Endometrium (tissue), 2 donors: ENCODE data around the gene SCN8A.
"Not testable (repeated sequence)": the region's sequence is repeated elsewhere in the genome, so short reads cannot be mapped to it uniquely, and the experiment has no call there.

ENCODE experiments used
- FAIRE-seq: peaks from 2 replicates; lab custom pipeline; 2012; peaks lifted over from hg19 to GRCh38; lab: Jason Lieb, UNC
- donor health status: control.
- donor health status: control.

The SCN8A gene

DNA sequence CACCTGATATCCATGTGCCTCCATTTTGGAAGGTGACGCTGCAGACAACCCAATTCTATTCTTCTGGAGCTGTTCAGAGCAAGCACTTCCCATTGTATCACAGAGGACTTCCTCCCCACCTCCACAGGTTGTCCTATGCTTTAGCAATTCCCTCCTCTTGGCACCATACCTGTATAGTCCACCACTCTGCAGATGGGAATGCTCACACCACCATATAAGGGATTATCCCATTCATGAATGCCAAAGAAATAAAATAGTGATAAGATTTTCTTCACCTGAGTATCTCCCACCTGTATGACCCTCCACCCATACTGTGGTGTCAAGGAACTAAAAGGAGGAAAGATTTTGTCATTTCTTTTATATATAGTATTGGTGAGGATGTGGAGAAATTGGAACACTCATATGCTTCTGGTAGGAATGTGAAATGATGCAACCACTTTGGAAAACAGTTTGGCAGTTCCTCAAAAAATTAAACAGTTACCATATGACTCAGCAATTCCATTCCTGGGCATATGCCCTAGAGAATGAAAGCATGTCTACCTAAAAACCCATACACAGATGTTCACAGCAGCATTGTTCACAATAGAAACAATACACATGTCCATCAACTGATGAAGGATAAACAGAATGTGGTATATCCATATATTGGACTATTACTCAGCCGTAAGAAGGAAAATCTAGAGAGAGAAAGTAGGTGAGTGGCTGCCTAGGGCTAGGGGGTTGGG, 182.3 kb downstream of the SCN8A start:
- FAIRE-seq = no peak

DNA sequence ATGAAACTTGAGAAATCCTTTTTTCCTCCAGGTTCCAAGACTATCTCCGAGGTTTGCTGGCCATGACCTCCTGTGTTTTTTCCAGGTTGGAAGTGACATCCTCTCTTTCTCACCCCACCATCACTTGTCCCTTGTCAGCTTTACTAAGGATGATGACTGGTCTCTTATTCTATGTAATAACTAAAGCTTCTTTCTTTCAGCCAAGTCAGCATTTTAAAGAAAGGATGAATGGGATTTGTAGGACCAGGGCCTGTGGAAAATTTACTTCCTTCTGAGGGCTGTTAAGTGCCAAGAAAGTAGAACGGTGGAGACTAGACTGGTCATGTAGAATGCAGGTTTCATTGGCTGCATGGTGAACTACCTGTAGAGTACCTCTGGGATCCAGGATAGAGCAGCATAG, 183.9 kb downstream of the SCN8A start:
- no peak for FAIRE-seq

DNA sequence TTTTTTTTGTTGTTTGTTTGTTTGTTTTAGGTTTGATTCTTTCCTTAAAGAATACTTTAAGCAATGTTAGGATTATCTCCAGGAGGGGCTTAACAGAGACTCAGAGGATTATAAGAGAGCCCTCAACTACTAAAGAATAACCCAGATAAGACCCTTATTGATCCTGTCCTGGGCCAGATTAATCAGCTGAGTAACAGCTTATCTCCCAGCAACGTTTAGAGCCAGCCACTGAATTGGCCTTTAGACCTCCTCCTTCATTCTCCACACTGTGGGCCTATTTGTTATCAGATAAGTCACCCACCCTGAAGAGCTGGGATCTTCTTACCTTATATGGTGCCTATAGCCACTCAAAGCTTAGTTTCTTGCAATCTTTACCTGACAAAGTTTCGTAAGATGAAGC, 186.4 kb downstream of the SCN8A start:
- no peak for FAIRE-seq

DNA sequence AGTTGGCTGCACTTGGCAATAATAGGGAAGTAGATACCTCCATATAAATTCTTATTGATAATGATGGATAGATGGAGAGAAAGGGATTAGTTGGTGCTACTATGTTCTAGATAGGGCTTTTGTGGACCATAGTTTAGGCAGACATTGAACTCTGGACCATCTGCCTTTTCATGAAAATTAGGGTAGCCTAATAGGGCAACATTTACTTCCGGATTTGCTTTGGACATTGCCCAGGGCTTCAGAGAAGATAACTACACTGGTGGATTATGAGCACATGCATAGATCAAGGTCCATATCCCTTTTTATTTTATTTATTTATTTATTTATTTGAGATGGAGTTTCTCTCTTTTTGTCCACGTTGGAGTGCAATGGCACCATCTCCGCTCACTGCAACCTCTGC, 186.9 kb downstream of the SCN8A start:
- no peak for FAIRE-seq

DNA sequence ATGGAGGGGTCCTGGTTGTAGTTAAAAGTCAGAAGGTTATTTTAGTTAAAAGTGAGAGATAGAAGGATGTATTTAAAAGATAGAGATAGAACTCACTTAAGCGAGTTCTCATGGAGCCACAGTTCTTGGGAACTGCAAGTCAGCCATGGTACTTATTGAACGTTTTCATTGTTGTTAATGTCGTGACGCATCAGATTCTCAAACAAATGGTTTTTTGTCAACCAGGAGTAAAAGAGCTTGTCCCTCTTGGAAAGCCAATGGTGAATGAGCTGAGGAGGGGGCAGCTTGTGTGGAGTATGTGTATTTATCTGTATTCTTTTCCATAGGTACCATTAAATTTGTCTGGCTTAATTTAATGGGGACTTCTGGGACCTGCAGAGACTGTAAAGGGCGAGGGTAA, 188.8 kb downstream of the SCN8A start:
- no peak for FAIRE-seq

DNA sequence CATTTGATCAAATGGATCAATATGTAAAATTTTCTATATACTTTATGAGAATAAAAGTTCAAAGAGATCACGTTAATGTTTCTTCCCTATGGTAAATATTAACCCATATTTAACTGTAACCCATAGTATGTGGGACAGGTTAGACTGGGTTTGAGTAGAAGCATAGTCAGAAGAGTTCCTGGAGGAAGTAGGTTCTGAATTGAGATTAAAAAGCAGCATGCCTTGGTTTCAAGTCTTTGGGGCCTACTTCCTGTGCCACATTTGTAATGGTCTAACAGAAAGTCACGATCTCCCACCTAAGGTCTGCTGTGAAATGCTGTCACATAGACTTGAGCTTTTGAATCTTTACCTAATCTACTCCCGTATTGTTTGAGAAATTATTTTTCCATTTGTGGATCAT, 193.7 kb downstream of the SCN8A start:
- FAIRE-seq = no peak

DNA sequence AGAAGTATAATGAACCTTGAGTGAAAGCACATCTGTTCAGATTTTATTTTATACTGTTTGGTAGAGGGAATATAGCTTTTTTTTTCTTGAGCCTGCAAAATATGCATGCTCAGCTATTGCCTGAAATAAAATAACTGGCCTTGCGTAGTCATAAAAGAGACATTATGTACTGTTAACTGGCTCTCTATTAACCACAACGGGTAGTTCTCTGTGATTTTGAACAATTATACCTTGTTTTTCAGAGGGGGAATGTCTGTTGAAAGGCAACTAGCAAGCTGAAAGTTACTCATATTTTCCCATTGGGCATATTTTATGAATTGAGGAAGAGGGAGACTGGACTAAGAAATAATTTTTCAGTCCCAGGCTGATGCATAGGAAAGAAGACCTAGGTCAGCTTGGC, 194.9 kb downstream of the SCN8A start:
- FAIRE-seq = no peak

DNA sequence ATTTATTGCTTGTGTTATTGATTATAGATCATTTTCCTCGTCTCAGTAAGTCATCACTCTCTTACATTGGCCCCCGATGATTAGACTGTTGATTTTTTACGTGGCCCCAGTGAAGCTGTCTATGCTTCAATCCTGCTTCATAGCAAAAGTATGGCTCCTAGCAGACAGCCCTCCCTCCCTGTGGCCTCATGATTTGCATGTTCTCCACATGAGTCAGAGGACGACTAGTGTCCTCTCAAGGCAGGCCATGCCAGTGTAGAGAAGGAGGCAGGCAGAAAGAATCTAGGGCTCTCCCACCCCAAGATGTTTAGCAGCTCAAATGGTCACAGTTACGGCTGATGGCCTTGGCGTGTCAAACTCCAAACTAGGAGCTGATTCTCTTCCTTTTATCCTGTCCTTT, 197.8 kb downstream of the SCN8A start:
- no peak for FAIRE-seq

DNA sequence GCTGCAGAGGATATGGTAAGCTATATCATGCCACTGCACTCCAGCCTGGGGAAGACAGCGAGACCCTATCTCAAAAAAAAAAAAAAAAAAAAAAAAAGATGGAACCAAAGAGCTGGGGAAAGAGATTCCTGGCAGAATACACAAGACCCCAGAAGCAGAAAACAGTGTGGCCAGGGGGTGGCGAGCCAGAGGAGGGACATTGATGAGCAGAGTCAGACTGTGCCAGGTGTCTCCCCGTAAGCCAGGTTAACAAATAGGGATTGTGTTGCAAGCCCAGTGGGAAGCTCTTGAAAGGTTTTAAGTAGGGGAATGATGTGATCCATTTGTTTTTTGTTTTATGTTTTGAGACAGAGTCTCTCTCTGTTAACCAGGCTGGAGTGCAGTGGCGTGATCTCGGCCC, 201.4 kb downstream of the SCN8A start:
- no peak for FAIRE-seq

DNA sequence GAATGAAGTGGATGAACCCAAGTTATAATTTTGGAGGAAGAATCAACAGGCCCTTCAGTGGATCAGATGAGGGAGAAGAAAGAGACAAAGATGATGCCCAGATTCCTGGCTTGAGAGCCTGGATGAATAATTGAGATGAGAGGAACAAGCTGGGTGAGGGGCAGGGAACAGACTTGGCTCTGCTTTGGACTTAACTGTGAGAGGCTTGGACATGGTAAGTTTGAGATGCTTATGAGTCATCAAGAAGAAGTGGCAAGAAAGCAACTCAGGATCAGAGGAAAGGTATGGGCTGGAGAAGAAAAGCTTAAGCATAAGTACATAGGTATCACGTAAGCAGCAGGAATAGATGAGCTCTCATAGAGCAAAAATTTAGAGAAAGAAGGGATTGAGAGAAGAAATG, 202.2 kb downstream of the SCN8A start:
- FAIRE-seq = no peak

DNA sequence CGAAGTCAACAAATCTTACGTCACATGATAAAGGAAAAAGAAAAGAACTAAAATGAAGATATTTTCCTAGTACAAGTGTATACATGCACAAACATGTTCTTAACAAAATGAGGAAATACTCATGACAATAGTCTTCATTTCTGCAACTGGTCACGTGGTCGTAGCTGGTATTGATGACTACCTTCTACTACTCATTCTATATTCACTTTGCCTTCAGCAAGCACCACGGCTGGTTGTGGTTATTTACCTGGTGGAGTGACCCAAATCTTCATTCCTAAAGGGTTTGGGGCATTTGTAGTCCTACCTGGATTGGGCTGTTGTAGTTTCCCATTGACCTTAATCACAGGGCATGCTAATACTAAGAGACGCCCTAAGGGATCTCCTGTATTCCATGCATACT, 206.3 kb downstream of the SCN8A start:
- no peak for FAIRE-seq

DNA sequence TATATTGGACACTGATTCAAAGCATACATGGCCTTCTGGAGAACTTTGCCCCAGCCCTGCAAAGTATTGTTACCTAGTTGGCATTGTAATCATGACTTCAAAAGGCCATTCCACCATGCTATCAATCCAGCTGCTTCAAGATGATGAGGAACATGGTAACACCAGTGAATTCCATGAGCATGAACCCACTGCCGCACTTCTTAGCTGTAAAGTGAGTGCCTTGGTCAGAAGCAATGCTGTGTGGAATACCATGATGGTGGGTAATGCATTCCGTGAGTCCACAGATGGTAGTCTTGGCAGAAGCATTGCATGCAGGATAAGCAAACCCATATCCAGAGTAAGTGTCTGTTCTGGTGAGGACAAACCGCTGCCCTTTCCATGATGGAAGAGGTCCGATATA, 207.0 kb downstream of the SCN8A start:
- FAIRE-seq = not testable (repeated sequence)

DNA sequence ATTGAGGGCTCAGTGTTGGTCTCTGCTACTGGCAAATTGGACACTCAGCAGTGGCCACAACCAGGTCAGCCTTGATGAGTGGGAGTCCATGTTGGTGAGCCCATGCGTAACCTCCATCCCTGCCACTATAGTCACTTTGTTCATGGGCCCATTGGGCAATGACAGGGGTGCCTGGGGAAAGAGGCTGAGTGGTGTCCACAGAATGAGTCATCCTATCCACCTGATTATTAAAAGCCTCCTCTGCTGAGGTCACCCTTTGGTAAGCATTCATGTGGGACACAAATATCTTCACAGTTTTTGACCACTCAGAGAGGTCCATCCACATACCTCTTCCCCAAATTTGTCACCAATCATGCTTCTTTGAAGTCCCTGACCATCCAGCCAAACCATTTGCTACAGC, 207.5 kb downstream of the SCN8A start:
- FAIRE-seq = no peak

DNA sequence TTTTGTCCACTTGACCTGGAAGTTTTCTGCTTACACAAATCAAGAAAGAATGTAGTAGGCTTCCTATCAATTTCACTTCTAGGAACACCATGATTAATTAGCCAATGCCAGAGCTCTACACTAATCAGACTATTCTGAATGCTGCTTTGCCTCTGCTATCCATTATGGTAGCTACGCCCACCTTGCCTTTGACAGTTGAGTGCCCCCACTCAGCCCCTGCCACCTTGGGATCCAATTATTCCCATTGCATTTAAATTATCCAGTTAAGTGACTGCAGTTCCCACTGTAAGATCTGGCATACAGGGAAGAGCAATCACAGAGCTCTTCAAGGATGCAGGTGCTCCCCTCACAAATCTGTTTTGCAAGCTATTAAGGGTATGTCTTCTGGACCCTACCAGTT, 210.0 kb downstream of the SCN8A start:
- FAIRE-seq = no peak

DNA sequence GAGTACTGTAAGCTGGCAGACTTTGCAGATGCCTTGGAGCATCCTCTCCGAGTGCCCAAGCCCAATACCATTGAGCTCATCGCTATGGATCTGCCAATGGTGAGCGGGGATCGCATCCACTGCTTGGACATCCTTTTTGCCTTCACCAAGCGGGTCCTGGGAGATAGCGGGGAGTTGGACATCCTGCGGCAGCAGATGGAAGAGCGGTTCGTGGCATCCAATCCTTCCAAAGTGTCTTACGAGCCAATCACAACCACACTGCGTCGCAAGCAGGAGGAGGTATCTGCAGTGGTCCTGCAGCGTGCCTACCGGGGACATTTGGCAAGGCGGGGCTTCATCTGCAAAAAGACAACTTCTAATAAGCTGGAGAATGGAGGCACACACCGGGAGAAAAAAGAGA, 215.9 kb downstream of the SCN8A start:
- no peak for FAIRE-seq

DNA sequence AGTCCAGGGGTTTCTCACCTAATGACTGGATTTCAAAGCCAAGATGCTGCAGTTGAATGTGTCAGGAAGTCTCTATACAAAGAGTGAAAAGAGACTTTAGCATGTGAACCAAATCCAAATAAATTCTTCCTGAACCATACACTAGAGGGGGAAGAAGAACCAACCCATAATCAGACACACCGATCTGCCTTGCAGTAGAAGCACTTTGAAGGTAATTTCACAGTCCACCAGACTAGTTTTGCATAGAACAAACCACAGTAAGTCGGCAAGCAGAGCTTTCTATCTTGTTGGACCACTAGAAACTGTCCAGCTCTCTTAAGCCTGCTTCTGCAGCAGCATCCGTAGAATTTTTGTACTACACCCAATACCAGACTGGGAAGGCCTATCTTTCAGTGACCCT, 218.2 kb downstream of the SCN8A start:
- no peak for FAIRE-seq

DNA sequence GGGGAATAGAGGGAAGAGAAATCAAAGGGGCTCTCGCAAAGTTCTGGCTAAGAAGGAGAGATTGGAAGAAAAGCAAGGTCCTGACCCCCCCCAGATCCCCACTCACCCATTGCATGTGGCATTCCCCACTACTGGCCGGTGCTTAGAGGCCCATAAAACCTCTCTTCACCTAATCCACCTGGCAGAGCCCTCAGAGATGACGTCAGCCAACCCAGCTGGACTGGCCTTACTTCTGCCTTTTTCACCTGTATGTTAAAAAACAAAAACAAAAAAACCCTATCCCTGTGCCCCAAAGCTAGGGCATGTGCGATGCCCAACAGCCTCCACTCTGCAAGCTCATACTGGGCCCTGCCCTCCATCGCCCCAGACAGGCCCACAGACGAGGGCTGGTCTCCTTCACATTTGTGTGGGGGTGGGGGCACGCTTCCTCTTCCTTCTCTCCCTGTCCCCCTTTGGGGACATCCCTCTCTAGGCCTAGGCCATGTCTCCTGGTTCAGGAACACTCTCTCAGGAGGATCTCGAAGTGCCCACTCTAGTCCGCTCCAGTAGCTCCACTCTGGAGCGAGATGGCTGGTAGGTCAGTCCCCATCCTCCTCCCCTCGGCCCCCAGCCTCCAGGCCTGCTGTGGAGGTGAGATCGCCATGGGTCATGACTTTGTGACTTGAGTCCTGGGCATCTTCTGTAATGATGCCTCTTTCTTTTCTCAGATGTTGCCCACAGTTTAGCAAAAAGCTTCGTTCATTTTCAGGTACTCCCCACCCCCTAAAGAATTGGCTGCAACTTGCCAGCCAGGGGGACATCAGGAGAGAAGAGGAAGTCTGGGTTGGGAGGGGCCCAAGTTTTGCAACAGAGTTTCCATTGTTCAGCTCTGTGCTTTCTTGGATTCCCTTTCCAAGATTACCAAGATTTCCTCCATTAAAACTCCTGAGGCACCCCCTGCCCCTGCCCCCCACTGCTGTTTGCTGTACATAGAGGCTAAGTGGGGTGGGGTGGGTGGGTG, 220.5 kb downstream of the SCN8A start:
- no peak for FAIRE-seq

DNA sequence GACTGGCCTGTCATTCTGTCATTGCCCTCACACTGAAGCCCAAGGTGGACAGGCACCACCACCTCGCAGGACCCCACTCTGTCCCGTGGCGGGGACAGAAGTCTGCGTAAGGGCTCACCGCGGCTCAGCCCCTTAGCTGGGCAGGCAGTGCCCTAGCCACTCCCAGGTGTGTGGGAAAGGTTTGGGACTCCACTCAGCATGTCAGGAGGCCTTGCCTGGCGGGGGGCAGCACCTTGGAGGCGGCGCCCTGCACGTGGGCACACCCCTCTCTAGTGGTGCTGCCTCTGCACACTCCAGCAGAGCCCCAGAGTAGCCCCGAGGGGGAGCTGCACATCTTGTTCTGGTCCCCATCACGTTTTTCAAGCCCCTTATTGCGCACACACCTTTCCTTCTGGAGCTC, 221.8 kb downstream of the SCN8A start:
- FAIRE-seq = no peak

DNA sequence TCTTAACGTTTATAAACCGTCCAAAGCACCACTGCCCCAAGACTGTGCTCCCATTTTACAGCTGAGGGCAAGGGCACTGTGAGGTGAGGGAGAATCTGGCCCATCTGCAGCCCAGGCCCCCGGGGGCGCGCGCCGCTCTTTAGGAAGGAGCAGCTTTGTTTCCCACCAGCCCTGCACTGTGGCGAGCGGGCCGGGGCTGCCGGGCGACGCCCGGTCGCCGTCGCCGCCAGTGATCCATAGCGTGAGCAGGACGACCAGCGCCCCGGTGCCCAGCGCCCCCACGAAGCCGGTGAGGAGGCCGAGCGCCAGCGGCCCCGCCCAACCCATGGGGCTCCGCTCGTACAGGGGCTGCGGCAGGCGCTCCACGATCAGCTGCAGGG, 222.9 kb downstream of the SCN8A start:
- FAIRE-seq = no peak

DNA sequence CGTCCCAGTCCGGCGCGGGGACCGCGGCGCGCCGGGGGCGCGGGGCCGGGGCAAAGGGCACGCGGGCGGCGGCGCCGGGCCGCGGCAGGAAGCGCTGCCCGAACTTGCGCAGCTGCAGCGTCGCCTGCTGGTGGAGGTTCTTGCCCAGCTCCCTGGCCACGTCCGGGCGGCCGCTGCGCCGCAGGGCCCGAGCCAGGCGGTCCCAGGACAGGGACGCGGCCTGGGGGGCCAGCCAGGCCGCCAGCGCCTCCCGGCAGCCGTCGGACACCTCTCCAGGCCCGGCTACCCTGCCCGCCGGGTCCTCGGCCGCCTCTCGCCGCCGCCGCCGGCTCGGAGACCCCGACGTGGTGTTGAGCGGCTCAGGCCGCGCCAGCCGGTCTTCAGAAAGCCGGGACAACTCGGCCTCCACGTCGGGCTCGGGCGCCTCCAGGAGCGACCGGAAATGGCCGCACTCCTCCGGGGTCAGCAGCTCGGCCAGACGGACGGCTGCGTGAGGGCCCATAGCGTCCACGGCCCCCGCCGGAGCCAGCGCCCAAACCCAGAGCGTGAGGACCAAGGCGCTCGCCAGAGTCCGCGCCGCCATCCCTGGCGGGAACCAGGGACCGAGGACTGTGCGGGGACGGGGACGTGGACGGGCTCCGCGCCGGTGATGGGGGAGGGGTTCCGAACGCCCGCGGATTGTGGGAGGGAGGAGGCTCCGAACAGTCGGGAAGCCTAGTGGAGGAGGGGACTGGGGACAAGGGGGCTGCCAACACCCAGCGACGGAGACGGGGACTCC, 223.5 kb downstream of the SCN8A start:
- no peak for FAIRE-seq

DNA sequence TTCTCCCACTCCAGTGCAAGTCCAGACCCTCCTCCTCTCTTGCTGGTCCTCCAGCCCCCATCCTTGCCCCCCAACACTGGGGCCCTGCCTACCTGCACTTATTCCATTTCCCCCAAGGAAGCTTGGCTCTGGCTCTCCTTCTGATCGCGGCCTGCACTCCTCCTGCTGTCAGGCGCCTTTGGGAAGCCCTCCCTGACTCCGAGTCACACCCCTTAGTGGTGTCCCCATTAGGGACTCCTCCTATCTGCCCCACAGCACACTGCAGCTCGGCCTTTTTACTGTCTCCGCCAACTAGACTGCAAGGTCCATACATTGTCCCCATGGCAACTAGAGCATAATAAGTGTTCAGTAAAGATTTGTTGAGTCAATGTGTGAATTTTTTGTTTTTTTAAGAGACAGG, 224.5 kb downstream of the SCN8A start:
- no peak for FAIRE-seq

DNA sequence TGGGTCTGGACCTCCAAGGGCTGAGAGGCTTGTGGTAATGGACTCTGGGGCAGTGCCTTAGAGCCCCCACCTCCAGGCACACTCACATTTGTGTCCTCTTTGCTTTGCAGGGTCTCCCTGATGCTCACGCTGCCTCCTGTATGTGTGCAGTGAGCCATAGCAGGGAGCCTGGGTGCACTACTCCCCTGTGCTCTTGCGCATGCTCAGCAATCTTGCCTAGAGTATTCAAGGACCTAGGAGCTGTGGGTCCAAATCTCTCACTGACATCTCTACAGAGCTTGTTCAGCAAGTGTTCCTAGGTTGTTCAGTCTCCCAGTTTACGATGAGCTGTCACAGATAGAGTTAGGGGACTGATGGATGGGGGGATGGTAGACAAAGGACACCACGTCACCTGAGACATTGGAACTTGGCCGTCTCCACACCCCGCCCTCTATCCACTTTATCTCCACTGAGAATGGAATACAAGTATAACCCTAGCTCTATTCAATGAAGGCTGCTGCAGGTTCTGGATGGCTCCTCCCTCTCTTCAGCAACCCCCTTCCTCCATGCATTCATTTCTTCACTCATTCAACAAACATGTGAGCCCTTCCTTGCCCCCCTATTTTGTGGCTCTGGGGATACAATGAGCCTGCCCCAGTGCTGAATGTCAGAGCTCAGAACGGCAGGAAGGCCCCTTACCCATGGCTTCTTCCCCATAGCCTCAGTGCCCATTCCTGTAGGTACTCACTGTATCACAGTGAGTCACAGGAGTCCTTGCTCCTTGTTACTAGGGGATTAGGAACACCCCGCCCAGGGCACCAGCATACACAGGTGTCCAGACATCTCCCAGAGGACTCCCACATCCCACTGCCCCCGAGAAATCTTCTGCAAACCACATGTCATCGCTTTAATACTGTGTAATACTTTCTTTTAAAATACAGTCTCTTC, 226.3 kb downstream of the SCN8A start:
- FAIRE-seq = no peak
